B cell (primary cell): ENCODE data around the gene EVL. TPM values are rescaled to one million over a fixed set of nuclear protein-coding genes. Genes with fewer than 3 reads are reported as not detected.

Experiments used
- ATAC-seq: fragments of 200-7000 bp; cut with Tn5 transposase; one replicate; pipeline ENCODE4 v1.10.0; 2021; ENCODE audit warnings: low read depth, mild to moderate bottlenecking, moderate number of reproducible peaks, moderate library complexity
- CTCF ChIA-PET: fragments of 350-600 bp; sonication (Branson Sonifier 250); formaldehyde crosslinking; loops from one replicate; lab custom pipeline; 2021; ENCODE audit warnings: antibody characterized with exemption, inconsistent platforms; lab: Charles Lee
- POLR2A ChIA-PET: fragments of 350-600 bp; sonication (Branson Sonifier 250); formaldehyde crosslinking; loops from one replicate; lab custom pipeline; 2021; ENCODE audit warnings: antibody characterized with exemption; lab: Charles Lee
- DNase-seq: peaks from one replicate; pipeline ENCODE4 v3.0.0; 2013
- H2AFZ ChIP-seq: 2 replicates; pipeline ENCODE4 v1.6.1; 2012; ENCODE audit warnings: mild to moderate bottlenecking, low read depth, low read length; ENCODE audit not compliant: insufficient read depth, poor library complexity, severe bottlenecking
- H3K27ac ChIP-seq, 2 donors: 1 replicate in 1 of 2; 2 replicates in 1 of 2; pipeline ENCODE4 v1.5.1; 2012 to 2013; ENCODE audit warnings: low read length in 2 of 2, mild to moderate bottlenecking in 2 of 2, moderate library complexity in 1 of 2
- H3K27me3 ChIP-seq, 4 experiments: fragments of 200-600 bp in 1 of 4; sonication (generic) in 1 of 4; replicated peaks in 1 of 4; 1 replicate in 2 of 4; 2 replicates in 2 of 4; pipeline versions ENCODE4 v1.6.1 to v1.7.0; 2013 to 2016; ENCODE audit warnings: low read length in 3 of 4, mild to moderate bottlenecking in 2 of 4, mixed read lengths in 1 of 4, moderate library complexity in 1 of 4; ENCODE audit not compliant: insufficient read depth in 4 of 4, control insufficient read depth in 3 of 4; ENCODE audit errors: control extremely low read depth in 1 of 4
- H3K36me3 ChIP-seq, 2 experiments: replicated peaks in 1 of 2; 1 replicate in 1 of 2; 2 replicates in 1 of 2; pipeline versions ENCODE4 v1.6.1 to v1.7.1; 2013; ENCODE audit warnings: low read length in 1 of 2; ENCODE audit not compliant: insufficient read depth in 2 of 2, control insufficient read depth in 1 of 2; ENCODE audit errors: control extremely low read depth in 1 of 2, extremely low read depth in 1 of 2
- H3K4me1 ChIP-seq, 2 donors: fragments of 200-600 bp in 1 of 2; sonication (generic) in 1 of 2; 1 replicate in 1 of 2; 2 replicates in 1 of 2; pipeline versions ENCODE4 v1.5.1 to v1.6.1; 2013 to 2017; ENCODE audit warnings: low read length in 2 of 2; ENCODE audit not compliant: control insufficient read depth in 2 of 2, insufficient read depth in 2 of 2
- H3K4me2 ChIP-seq: replicated peaks from 2 replicates; pipeline ENCODE3; 2012; ENCODE audit warnings: mild to moderate bottlenecking, low read depth, low read length; ENCODE audit not compliant: poor library complexity, severe bottlenecking
- H3K4me3 ChIP-seq, 5 experiments: fragments of 200-600 bp in 1 of 5; sonication (generic) in 1 of 5; 1 replicate in 3 of 5; 2 replicates in 2 of 5; pipeline versions ENCODE4 v1.5.1 to v1.7.0; 2011 to 2016; ENCODE audit warnings: low read length in 4 of 5, mild to moderate bottlenecking in 4 of 5, low read depth in 2 of 5, control low read depth in 1 of 5, moderate library complexity in 1 of 5; ENCODE audit not compliant: insufficient read depth in 1 of 5; ENCODE audit errors: control extremely low read depth in 1 of 5, extremely low read depth in 1 of 5
- H3K79me2 ChIP-seq: fragments of 200-600 bp; sonication (generic); one replicate; pipeline ENCODE4 v1.6.0; 2016; ENCODE audit warnings: low read length; ENCODE audit not compliant: control insufficient read depth, insufficient read depth
- H3K9ac ChIP-seq: fragments of 200-600 bp; sonication (generic); 2 replicates; pipeline ENCODE4 v1.6.1; 2017; ENCODE audit warnings: mild to moderate bottlenecking, low read length, moderate library complexity
- H3K9me3 ChIP-seq, 3 donors: one replicate each; pipeline versions ENCODE4 v1.6.1 to v1.7.1; 2013; ENCODE audit warnings: low read length in 2 of 3; ENCODE audit not compliant: control insufficient read depth in 2 of 3, insufficient read depth in 1 of 3; ENCODE audit errors: control extremely low read depth in 1 of 3
- H4K20me1 ChIP-seq: 2 replicates; pipeline ENCODE4 v1.6.0; 2012; ENCODE audit warnings: mild to moderate bottlenecking, low read length; ENCODE audit not compliant: insufficient read depth, control insufficient read depth, poor library complexity, severe bottlenecking
- H3K27ac Mint-ChIP-seq: one replicate; pipeline ENCODE4 v1.8.0; 2021; ENCODE audit warnings: mixed read lengths
- H3K27me3 Mint-ChIP-seq: one replicate; pipeline ENCODE4 v1.8.0; 2021; ENCODE audit warnings: mixed read lengths
- H3K4me1 Mint-ChIP-seq: one replicate; pipeline ENCODE4 v1.8.0; 2021; ENCODE audit warnings: mixed read lengths
- H3K4me3 Mint-ChIP-seq: one replicate; pipeline ENCODE4 v1.8.0; 2021; ENCODE audit warnings: mixed read lengths
- H3K9me3 Mint-ChIP-seq: one replicate; pipeline ENCODE4 v1.8.0; 2022; ENCODE audit warnings: mixed read lengths; ENCODE audit not compliant: insufficient read depth
- EZH2 ChIP-seq: IDR thresholded peaks from 2 replicates; pipeline ENCODE4 v1.6.1; 2012; ENCODE audit warnings: borderline replicate concordance, low read depth, mild to moderate bottlenecking, moderate library complexity, low read length; ENCODE audit not compliant: insufficient read depth, poor library complexity, severe bottlenecking
- WGBS: methylation state at CpG from one replicate; pipeline ENCODE4 v1.1.5; 2013; ENCODE audit warnings: missing lambda C conversion rate; ENCODE audit not compliant: insufficient coverage; 5-methylcytosine and 5-hydroxymethylcytosine counted together
- intact Hi-C: fragments of 100-400 bp; cut with micrococcal nuclease; formaldehyde crosslinking; loops from one replicate; pipeline ENCODE4 v1.10.0; 2022
- polyA plus RNA-seq: library from polyadenylated mRNA; depleted of rRNA; stranded (reverse); fragments of >200 nt; gene quantifications from 2 replicates; pipeline ENCODE4 v1.2.3, GENCODE V29; 2012
- total RNA-seq, 2 donors: library from RNA; stranded (reverse); fragments of 120-200 nt in 1 of 2; gene quantifications; 1 replicate in 1 of 2; 2 replicates in 1 of 2; pipeline versions ENCODE4 v1.2.3 to v1.2.4, GENCODE V29; 2013 to 2022
- TF ChIP-seq, protein P1 (sequence below): fragments of 200-600 bp; IDR thresholded peaks from one replicate; pipeline ENCODE4 v1.8.0; 2022; ENCODE audit warnings: antibody characterized with exemption, mild to moderate bottlenecking

Gene EVL
- total and polyA plus RNA-seq, 2 donors (not counting 1 experiment from before 2014, with no cell fraction given), result 486 to 892 TPM

DNA sequence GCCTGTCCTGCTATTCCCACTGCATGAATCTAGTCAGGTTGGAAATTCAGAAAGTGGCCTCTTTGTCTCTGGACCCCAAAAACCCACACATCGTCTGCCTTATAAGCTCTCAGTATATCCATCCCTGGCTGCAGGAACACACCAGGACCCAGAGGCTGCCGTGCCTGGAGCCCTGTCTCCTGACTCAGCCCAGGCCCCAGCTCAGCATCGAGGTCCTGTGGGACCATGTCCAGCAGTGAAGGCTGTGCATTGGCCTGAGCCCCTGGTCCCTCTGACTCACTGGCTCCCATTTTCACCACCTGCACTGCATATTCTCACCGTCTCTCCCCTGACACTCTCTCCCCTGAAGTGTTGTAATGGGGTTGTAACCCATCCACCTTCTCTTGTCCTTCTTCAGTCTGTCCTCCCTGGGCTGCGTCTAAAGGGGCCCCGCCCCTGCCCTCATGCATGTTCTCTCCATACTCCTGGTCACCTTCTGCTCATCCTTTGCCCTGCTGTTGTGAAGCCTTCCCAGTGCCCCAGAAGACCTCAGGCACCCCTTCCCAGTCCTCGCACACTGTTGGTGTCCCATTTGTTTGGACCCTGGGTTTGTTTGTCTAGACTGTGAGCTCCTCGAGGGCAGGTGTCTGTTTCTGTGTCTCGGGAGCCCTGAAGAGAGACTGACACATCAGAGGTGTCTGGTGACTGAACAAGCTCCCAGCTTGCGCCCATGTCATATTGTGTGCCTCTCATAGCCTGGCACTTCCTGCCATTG lies 43.8 kb downstream of the EVL start:
- 98% methylated on average over 9 of the region's 10 CpGs for WGBS
- no peaks in the 10 kb centered on the region for H3K27me3 Mint-ChIP-seq
- Histone ChIP-seq H3K4me2 (no peak overlapping the region), H3K9ac (no peak overlapping the region), H3K79me2 (peaks cover 98% of the 10 kb centered on the region), H2AFZ (no peak overlapping the region), H3K4me3 (no peak overlapping the region), H3K36me3 (peaks cover 0 to 95% of the 10 kb centered on the region in 2 experiments), H3K9me3 (no peaks in the 10 kb centered on the region), H3K4me1 (peaks cover 4 to 24% of the 10 kb centered on the region in 2 donors), H3K27me3 (no peaks in the 10 kb centered on the region), H3K27ac (no peak overlapping the region), H4K20me1 (peaks cover 96% of the 10 kb centered on the region)
- ChIA-PET CTCF (interaction anchor here (0.7 to 24.4 kb wide), 25 partner anchors 8 to 127 kb away, joined by 3 to 495 read pairs (median 8); partner anchors contain the start of genes DEGS2 and EVL), POLR2A (no interaction called here)
- no peak overlapping the region for H3K27ac Mint-ChIP-seq
- H3K9me3 Mint-ChIP-seq, result no peaks in the 10 kb centered on the region
- no peak overlapping the region for H3K4me3 Mint-ChIP-seq
- DNase-seq, result no peak
- intact Hi-C loops, result loop anchor here (1.0 to 5.0 kb wide), 5 partner anchors 48 to 127 kb away; partner anchors contain the start of gene DEGS2
- no peak for TF ChIP-seq EZH2
- TF ChIP-seq, protein P1, sequence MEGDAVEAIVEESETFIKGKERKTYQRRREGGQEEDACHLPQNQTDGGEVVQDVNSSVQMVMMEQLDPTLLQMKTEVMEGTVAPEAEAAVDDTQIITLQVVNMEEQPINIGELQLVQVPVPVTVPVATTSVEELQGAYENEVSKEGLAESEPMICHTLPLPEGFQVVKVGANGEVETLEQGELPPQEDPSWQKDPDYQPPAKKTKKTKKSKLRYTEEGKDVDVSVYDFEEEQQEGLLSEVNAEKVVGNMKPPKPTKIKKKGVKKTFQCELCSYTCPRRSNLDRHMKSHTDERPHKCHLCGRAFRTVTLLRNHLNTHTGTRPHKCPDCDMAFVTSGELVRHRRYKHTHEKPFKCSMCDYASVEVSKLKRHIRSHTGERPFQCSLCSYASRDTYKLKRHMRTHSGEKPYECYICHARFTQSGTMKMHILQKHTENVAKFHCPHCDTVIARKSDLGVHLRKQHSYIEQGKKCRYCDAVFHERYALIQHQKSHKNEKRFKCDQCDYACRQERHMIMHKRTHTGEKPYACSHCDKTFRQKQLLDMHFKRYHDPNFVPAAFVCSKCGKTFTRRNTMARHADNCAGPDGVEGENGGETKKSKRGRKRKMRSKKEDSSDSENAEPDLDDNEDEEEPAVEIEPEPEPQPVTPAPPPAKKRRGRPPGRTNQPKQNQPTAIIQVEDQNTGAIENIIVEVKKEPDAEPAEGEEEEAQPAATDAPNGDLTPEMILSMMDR, result no peak
- H3K4me1 Mint-ChIP-seq, result peaks cover 46% of the 10 kb centered on the region
- no peak for ATAC-seq

DNA sequence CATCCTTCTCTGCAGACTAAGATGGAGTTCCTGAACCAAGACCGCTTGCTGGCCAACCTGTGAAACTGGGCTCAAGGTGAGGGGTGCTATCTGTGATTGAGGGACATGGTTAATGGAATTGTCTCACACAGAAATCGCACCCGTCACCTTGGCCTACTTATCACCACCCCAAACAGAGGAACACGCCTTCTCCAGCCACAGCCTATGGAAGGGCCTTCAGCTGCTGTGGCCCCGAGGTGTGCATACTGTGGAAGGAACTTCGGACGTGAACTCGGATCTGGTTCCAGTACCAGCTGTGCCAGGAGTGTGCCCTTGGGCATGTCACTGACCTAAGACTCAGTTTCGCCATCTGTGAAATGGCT lies 44.4 kb downstream of the EVL start:
- Mint-ChIP-seq H3K4me3 (no peak overlapping the region), H3K4me1 (peaks cover 41% of the 10 kb centered on the region), H3K9me3 (no peaks in the 10 kb centered on the region), H3K27me3 (no peaks in the 10 kb centered on the region), H3K27ac (no peak overlapping the region)
- no peak overlapping the region for H3K27ac ChIP-seq
- no peaks in the 10 kb centered on the region for H3K9me3 ChIP-seq
- peaks cover 0 to 96% of the 10 kb centered on the region in 2 experiments for H3K36me3 ChIP-seq
- TF ChIP-seq, protein P1, result no peak
- TF ChIP-seq EZH2, result no peak
- no peak for ATAC-seq
- DNase-seq, result no peak
- WGBS, result 98% methylated on average over 5 of the region's 9 CpGs
- no peak overlapping the region for H3K9ac ChIP-seq
- no peak overlapping the region for H3K4me3 ChIP-seq
- H4K20me1 ChIP-seq, result peaks cover 96% of the 10 kb centered on the region
- H3K4me1 ChIP-seq, result peaks cover 0 to 20% of the 10 kb centered on the region in 2 donors
- H3K79me2 ChIP-seq, result peaks cover 98% of the 10 kb centered on the region
- no peak overlapping the region for H3K4me2 ChIP-seq
- H3K27me3 ChIP-seq, result no peaks in the 10 kb centered on the region
- H2AFZ ChIP-seq, result no peak overlapping the region
- ChIA-PET CTCF (interaction anchor here (1.3 to 24.4 kb wide), 9 partner anchors 8 to 128 kb away, joined by 5 to 495 read pairs (median 27); partner anchors contain the start of gene EVL), POLR2A (no interaction called here)
- intact Hi-C loops, result loop anchor here (5.0 kb wide), 2 partner anchors 48 to 112 kb away; partner anchors contain the start of gene DEGS2
